ENCODE measurements around the gene VPS37C.

- TF ChIP-seq, protein P1, sequence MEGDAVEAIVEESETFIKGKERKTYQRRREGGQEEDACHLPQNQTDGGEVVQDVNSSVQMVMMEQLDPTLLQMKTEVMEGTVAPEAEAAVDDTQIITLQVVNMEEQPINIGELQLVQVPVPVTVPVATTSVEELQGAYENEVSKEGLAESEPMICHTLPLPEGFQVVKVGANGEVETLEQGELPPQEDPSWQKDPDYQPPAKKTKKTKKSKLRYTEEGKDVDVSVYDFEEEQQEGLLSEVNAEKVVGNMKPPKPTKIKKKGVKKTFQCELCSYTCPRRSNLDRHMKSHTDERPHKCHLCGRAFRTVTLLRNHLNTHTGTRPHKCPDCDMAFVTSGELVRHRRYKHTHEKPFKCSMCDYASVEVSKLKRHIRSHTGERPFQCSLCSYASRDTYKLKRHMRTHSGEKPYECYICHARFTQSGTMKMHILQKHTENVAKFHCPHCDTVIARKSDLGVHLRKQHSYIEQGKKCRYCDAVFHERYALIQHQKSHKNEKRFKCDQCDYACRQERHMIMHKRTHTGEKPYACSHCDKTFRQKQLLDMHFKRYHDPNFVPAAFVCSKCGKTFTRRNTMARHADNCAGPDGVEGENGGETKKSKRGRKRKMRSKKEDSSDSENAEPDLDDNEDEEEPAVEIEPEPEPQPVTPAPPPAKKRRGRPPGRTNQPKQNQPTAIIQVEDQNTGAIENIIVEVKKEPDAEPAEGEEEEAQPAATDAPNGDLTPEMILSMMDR (IDR thresholded peaks at IDR 0.05): no peak
- TF ChIP-seq POLR2A (IDR thresholded peaks at IDR 0.05): no peak
- TF ChIP-seq EP300 (IDR thresholded peaks at IDR 0.05): no peak
Measured at GRCh38 chr11:61144511-61145179, 16.6 kb downstream of the VPS37C start.

Data from ovary (tissue), 3 donors.